Stimulated activated CD8-positive, alpha-beta memory T cell treated with anti-CD3 and anti-CD28 coated beads, Interleukin-4, amount 100 ng/mL, for 4 hours (primary cell): ENCODE results near the gene KIZ.
A peak's percentile ranks its signal among the peaks of the same experiment; 100 is the strongest.

Experiments used
- DNase-seq, 2 donors: peaks; one replicate each; pipeline ENCODE4 v3.0.0-alpha.2; 2020; ENCODE audit warnings: low read depth in 2 of 2, low spot score in 1 of 2

Gene KIZ

GRCh38 chr20:21125849-21126580, at the start of gene KIZ:
TSS of gene KIZ (plus strand) at chr20:21126082. CDS start at chr20:21126116, 34 bp downstream.
- peak; percentile 91 to 93 for DNase-seq

- no peak for DNase-seq
Measured at GRCh38 chr20:21077809-21078345, 48.0 kb upstream of the KIZ start.

DNA sequence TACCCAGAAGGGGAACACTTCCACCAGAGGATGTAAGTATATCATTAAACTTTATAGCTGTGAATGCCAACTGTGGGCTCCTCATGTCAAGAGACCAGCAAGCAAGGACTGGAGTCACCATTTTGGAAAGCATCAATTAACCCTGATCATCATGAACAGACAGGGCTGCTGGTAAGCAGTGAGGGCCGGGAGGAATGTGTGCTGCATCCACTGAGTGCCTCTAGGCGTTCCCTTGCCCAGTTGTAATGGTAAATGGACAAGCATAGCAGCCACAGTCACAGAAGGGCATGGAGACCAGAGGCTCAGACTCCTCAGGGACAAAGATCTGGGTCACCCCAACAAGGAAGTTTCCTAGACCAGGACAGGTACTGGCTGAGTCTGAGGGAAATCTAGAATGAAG, 43.3 kb upstream of the KIZ start:
- DNase-seq, result no peak

DNA sequence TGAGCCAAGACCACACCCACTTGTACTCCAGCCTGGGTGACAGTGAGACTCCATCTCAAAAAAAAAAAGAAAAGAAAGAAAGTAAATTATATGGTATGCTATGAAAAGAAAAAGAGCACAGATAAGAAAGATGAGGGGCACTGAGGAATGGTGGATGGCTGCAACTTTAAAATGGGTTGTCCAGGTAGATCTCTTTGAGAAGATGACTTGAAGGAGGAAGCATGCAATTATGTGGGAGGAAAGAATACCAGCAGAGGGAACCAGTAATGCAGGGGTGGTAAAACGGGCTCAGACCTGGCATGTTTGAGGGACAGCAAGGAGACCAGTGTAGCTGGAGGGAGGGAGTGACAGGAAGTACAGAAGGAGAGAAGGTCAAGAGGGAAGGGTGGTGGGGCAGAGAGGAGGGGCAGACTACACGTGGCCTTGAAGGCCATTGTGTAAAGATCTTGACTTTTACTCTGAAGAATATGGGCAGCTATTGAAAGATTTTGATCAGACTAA, 42.0 kb upstream of the KIZ start:
- no peak for DNase-seq

- DNase-seq, result no peak
Measured at GRCh38 chr20:21087862-21088540, 37.9 kb upstream of the KIZ start.

- no peak for DNase-seq
Measured at GRCh38 chr20:21089391-21089790, 36.5 kb upstream of the KIZ start.

DNA sequence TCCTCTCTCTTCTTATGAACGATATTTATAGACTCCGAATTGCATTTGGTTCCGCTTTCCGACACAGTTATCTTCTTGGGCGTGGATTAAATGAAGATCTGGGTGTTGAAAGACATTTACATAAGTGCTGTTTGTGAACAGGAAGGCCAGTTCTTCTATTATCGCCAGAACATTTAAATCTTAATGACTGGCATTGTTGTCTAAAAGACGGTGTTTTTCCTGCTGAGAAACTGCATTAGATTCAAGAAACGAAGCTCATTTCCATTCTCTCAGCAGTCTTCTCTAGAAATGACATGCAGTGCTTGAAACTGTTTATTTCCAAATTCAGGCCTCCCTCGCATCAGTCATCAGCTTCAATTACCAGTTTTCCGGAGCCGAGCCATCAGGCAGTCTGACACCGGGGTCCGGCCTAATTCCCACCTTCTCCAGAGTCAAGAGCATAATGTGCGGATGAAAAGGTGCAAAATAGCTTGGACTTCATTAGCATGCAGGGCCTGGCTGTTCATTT, 35.7 kb upstream of the KIZ start:
- DNase-seq, result no peak

- no peak for DNase-seq
Measured at GRCh38 chr20:21090721-21091120, 35.2 kb upstream of the KIZ start.

GRCh38 chr20:21092806-21093205, 33.1 kb upstream of the KIZ start:
- DNase-seq, result no peak

DNA sequence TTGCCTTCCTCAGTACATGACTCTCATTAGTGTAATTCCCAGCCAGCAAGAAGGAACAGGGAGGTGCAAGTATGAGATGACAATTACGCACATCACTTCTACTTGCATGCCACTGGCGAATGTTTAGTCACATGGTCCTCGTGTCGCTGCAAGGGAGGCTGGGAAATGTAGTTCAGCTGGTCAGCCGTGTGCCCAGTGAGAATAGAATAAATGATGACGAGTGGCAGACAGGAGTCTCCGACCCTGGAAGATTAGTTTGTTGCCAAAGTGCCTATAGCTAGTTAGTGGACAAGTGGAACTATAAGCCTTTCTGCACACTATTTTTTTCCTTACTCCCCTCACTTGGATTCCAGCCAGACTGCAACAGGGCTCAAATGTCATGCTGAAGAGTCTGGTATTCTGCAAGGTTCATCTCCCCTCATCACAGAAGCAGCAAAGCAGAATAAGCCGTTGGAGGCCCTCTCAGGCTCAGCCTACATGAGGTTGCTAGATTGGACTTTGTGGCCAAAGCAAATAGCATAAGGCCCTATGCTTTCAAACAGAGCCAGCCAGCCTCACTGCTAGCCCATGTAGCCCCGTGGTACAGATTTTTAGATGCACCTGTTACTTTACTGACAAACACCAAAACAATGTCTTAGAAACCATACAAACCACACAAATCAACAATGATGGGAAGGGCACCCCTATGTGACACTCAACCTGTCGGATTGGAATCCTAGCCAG, 29.4 kb upstream of the KIZ start:
- no peak for DNase-seq

GRCh38 chr20:21099751-21100577, 25.9 kb upstream of the KIZ start:
- no peak for DNase-seq

GRCh38 chr20:21100578-21101452, 25.1 kb upstream of the KIZ start:
- no peak for DNase-seq

DNA sequence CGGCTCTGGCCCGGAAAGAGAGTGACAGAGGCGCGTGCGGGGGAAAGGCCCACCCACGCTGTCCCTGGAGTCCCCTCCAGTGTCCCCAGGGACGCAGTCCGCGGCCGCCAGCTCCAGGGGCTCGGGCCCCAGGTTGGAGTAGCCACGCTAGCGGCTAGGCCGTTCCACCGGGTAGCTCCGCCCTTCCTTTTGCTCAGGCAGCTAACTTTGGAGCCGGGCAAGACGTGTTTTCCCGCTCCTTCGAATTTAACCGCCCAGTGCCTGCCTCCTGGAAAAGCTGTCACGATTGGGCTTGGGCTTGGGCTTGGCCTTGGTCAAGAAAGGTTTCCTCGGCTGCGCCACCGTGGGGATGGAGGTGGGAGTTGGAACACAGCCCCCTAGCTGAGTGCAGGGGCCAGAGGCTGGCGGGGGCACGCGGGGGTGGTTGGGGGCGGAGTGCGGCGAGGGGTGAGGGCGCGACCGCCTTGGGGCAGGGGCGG, 24.4 kb upstream of the KIZ start:
- DNase-seq, result no peak

DNA sequence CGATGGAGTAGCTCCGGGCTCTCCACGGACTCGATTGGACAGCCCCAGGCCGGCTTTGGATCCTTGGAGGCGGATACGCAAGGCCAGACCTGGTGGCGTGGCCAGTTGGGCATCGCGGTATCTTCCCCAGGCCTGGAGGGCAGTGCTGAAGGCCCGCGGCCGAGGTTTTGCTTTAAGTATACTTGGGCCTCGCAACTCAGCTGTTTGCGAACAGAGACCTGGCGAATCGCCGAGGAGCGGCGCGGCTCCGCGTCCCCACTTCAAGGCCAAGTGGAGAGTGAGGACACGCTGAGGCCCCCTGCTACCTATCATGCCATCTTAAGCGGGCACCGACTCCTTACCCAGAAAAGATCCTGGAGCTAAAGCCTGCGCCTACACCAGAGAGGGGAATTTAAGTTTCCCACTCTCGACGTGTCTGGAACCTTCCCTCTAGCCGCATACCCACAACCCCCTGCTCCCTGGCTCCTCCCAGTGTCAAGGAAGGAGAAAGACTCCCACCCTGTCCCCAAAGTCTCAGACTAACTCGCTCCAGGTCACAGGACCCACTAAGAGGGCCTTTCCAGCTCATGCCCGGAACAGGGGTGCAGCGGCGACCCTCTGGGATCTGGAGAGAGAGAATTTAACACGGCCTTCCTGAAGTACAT, 23.8 kb upstream of the KIZ start:
- DNase-seq, result no peak

DNA sequence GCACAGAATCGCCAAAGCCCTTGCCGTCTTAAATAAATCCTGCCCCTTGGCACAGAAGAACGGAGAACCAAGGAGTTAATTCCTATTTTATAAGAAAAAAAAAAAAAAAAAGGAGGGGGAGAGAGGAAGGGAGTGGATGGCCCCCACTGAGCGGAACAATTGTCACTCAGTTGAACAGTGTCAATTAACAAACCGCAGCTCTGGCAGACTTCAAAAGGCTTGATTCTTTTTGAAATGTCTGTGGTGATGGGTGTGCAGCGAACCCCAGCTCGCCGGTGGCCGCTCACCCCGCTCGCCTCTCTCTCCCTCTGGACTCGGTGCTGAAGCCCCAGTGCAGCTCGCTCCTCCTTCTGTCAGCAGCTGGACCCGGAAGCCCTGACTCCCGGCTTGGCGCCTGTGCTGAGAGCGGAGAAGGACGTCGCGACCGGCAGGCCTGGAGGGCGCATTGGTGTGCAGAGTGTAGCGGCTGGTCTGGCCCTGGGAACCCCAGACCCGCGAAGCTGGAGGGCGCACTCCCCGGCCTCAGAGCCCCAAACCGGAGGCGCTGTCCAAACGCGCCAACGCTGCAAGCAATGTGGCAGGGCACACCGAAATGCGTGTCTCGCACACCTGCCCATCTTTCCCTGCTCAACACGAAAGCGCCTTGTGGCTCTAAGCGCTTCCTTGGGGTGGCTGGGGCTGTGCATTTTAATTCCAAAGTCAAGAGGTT, 23.1 kb upstream of the KIZ start:
- DNase-seq, result no peak

- DNase-seq, result no peak
Measured at GRCh38 chr20:21103582-21104465, 22.1 kb upstream of the KIZ start.

DNA sequence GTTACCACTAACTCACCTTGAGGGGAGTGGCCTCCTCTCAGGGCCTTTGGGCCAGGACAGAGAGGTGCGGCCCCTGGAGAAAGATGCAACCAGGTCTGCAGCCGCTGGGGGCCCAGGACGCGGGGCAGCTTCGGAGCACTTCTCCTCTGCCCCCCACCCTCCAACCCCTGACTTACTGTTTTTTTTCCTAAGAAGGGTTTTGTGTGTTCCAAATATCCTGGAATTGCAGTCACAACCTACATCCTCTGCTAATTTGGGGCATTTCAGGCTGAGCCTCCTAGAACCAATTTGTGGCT, 21.5 kb upstream of the KIZ start:
- DNase-seq, result no peak

DNA sequence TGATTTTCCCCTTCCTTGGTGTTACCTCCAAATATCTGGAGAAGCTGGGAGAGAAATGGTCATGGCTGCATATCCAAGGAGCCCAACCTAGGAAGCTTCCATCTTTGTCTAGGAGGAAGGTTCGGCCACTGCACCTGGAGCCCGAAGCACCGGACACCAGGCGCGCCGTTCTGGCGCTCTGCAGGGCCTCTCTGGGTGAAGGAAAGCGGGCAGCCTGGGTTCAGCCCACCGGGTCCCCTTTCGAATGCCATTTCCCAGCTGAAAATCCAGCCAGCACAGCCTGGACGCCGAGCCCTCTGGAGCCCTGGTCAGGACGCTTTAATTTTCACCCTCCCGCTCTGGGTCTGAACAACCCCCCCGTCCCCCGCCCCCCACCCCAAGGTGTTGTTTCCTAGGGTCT, 21.0 kb upstream of the KIZ start:
- DNase-seq, result no peak
